Measurements from ENCODE around the gene AMACR. TPM values are rescaled to one million over a fixed set of nuclear protein-coding genes. Genes with fewer than 3 reads are reported as not detected.

AMACR gene
- total and polyA plus RNA-seq, 2 of the 13 experiments (the other 11 are each of a cell fraction or from before 2014, with no cell fraction given) = 8.9 to 19.7 TPM

DNA sequence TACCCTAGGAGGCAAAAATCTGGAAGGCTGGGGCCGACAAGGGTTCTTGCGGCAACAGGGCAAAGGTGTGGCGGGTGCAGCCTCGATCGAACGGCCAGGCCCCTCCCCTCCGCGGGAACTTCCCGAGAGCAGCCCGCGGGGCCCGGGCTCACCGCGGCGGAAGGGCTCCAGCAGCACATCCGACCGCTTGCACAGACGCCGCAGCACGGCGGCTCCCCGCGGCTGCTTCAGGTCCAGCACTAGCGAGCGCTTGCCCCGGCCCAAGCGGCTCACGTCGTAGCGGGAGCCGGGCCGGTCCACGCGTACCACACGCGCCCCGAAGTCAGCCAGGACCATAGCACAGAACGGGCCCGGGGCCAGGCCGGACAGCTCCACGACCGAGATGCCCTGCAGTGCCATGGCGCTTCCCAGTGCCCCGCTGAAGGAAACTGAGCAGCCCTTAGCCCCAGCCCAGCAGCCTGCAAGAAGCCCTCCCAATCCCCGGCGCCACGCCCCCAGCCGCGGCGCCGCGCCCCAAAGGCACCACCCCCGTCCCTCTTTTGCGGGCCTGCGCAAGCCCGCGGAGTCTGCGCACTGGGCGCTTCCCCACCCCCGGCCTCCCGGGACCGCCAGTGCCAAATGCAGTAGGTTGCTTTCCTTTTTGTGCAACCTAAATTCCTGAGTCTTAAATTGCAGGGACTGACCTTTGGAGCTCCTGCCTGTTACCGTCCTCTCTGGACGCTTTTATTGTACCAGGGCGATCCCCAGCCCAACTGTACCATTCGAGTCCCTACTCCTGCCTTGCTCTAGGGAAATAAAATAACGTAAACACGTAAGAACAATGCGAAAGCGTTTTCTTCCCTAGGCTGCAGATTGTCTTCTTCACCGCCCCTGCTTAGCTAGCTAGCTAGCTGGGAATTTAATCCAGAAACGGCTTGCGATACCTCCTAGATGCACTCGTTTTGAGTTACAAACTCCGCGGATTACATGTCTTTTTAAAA, at the start of gene AMACR (continued):
- no peak; the same call in 1 of the 2 replicates for TF ChIP-seq DPF2 (CRISPR knock-in tag; IDR thresholded peaks at IDR 0.05; ENCODE audit: borderline replicate concordance, low read depth)
- TF ChIP-seq ZNF768 (CRISPR knock-in tag; IDR thresholded peaks at IDR 0.05) = peak; percentile 65
- no peak for TF ChIP-seq TCF7L2 (IDR thresholded peaks at IDR 0.05; ENCODE audit: low read depth, low read length)
- TF ChIP-seq MEIS1 (CRISPR knock-in tag; IDR thresholded peaks at IDR 0.05; ENCODE audit: borderline replicate concordance) = peak; percentile 89; the same call in 1 of the 2 replicates
- peak; percentile 77; the same call in 1 of the 2 replicates for TF ChIP-seq ZNF292 (CRISPR knock-in tag; IDR thresholded peaks at IDR 0.05; ENCODE audit: borderline replicate concordance, low read depth)
- peak; percentile 86; the same call in 1 of the 2 replicates for TF ChIP-seq ZNF350 (CRISPR knock-in tag; IDR thresholded peaks at IDR 0.05; ENCODE audit: borderline replicate concordance, low read depth)
- peak; percentile 26; the same call in 1 of the 2 replicates for TF ChIP-seq NR2F2 (IDR thresholded peaks at IDR 0.05; ENCODE audit: borderline replicate concordance, low read depth)
- TF ChIP-seq KMT2B (CRISPR knock-in tag; IDR thresholded peaks at IDR 0.05) = peak; percentile 83
- peak; percentile 64; the same call in 1 of the 2 replicates for TF ChIP-seq NCOR1 (IDR thresholded peaks at IDR 0.05; ENCODE audit: borderline replicate concordance, low read length)
- TF ChIP-seq, protein P1, sequence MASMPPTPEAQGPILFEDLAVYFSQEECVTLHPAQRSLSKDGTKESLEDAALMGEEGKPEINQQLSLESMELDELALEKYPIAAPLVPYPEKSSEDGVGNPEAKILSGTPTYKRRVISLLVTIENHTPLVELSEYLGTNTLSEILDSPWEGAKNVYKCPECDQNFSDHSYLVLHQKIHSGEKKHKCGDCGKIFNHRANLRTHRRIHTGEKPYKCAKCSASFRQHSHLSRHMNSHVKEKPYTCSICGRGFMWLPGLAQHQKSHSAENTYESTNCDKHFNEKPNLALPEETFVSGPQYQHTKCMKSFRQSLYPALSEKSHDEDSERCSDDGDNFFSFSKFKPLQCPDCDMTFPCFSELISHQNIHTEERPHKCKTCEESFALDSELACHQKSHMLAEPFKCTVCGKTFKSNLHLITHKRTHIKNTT (CRISPR knock-in tag; IDR thresholded peaks at IDR 0.05) = no peak
- no peak for TF ChIP-seq TMF1 (CRISPR knock-in tag; IDR thresholded peaks at IDR 0.05; ENCODE audit: low read depth)
- no peak for TF ChIP-seq MAFK (conservative IDR thresholded peaks at IDR 0.05 in 1 of 2, IDR thresholded peaks at IDR 0.05 in 1 of 2; ENCODE audit: low read length in 2 of 2)
- TF ChIP-seq ZNF329 (CRISPR knock-in tag; IDR thresholded peaks at IDR 0.05; ENCODE audit: low read depth) = peak; percentile 67; the same call in 1 of the 2 replicates
- TF ChIP-seq ZNF496 (CRISPR knock-in tag; IDR thresholded peaks at IDR 0.05; ENCODE audit: insufficient replicate concordance) = no peak
- TF ChIP-seq ZNF12 (CRISPR knock-in tag; IDR thresholded peaks at IDR 0.05) = peak; percentile 32; the same call in 1 of the 2 replicates
- TF ChIP-seq SATB2 (CRISPR knock-in tag; IDR thresholded peaks at IDR 0.05) = peak; percentile 65; the same call in 1 of the 2 replicates
- TF ChIP-seq CHD4 (IDR thresholded peaks at IDR 0.05; ENCODE audit: borderline replicate concordance, low read length) = no peak
- TF ChIP-seq, protein P2, sequence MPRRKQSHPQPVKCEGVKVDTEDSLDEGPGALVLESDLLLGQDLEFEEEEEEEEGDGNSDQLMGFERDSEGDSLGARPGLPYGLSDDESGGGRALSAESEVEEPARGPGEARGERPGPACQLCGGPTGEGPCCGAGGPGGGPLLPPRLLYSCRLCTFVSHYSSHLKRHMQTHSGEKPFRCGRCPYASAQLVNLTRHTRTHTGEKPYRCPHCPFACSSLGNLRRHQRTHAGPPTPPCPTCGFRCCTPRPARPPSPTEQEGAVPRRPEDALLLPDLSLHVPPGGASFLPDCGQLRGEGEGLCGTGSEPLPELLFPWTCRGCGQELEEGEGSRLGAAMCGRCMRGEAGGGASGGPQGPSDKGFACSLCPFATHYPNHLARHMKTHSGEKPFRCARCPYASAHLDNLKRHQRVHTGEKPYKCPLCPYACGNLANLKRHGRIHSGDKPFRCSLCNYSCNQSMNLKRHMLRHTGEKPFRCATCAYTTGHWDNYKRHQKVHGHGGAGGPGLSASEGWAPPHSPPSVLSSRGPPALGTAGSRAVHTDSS (CRISPR knock-in tag; conservative IDR thresholded peaks at IDR 0.05) = no peak
- peak; percentile 50 for TF ChIP-seq CBFB (CRISPR knock-in tag; IDR thresholded peaks at IDR 0.05)
- peak; percentile 84; the same call in 1 of the 2 replicates for TF ChIP-seq ZNF558 (CRISPR knock-in tag; IDR thresholded peaks at IDR 0.05; ENCODE audit: borderline replicate concordance)
- TF ChIP-seq ARHGAP35 (CRISPR knock-in tag; IDR thresholded peaks at IDR 0.05; ENCODE audit: borderline replicate concordance) = no peak
- TF ChIP-seq ZNF101 (CRISPR knock-in tag; IDR thresholded peaks at IDR 0.05; ENCODE audit: borderline replicate concordance, low read depth) = no peak
- TF ChIP-seq, protein P3, sequence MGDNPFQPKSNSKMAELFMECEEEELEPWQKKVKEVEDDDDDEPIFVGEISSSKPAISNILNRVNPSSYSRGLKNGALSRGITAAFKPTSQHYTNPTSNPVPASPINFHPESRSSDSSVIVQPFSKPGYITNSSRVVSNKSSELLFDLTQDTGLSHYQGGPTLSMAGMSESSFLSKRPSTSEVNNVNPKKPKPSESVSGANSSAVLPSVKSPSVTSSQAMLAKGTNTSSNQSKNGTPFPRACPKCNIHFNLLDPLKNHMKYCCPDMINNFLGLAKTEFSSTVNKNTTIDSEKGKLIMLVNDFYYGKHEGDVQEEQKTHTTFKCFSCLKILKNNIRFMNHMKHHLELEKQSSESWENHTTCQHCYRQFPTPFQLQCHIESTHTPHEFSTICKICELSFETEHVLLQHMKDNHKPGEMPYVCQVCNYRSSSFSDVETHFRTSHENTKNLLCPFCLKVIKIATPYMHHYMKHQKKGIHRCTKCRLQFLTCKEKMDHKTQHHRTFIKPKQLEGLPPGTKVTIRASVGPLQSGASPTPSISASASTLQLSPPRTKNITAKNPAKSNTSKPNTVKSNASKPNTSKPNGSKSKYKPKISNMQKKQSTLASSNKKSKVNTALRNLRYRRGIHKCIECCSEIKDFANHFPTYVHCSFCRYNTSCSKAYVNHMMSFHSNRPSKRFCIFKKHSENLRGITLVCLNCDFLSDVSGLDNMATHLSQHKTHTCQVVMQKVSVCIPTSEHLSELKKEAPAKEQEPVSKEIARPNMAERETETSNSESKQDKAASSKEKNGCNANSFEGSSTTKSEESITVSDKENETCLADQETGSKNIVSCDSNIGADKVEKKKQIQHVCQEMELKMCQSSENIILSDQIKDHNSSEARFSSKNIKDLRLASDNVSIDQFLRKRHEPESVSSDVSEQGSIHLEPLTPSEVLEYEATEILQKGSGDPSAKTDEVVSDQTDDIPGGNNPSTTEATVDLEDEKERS (CRISPR knock-in tag; IDR thresholded peaks at IDR 0.05) = no peak
